ENCODE results near the gene SLC9C1. TPM values are rescaled to one million over a fixed set of nuclear protein-coding genes. Genes with fewer than 3 reads are reported as not detected.

The SLC9C1 gene
- total and polyA plus RNA-seq, 9 of the 15 experiments (the other 6 are each of a cell fraction or from before 2014, with no cell fraction given), result not detected

GRCh38 chr3:112101916-112102315 is 192.1 kb downstream of the SLC9C1 start:
- in situ Hi-C loops (cut with MboI), result loop anchor here (25.0 kb wide), 1 partner anchor 410 kb away; no protein-coding TSS in a partner anchor

More at GRCh38 chr3:112101916-112102315, 192.1 kb downstream of the SLC9C1 start:
- DNase-seq (ENCODE audit: extremely low read depth in 1 of 4, low spot score in 3 of 4), result no peak
- H3K27ac ChIP-seq (ENCODE audit: extremely low read depth, low read depth, low read length), result no peak overlapping the region
- H3K9me1 ChIP-seq (ENCODE audit: control insufficient read depth, insufficient read depth, low read length), result no peaks in the 10 kb centered on the region
- H3K79me2 ChIP-seq (ENCODE audit: control insufficient read depth, insufficient read depth, low read length), result no peaks in the 10 kb centered on the region
- no peaks in the 10 kb centered on the region for H3K9me3 ChIP-seq (replicated peaks; ENCODE audit: control insufficient read depth, insufficient read depth, low read depth, low read length)
- no peak for FAIRE-seq
- no peak overlapping the region for H3K4me2 ChIP-seq (ENCODE audit: insufficient read depth, low read length)
- intact Hi-C loops (cut with micrococcal nuclease), result no loop called here
- no peaks in the 10 kb centered on the region for H3K27me3 ChIP-seq (ENCODE audit: control insufficient read depth in 2 of 2, insufficient read depth in 2 of 2, low read length in 2 of 2)
- no peak overlapping the region for H2AFZ ChIP-seq (ENCODE audit: low read depth, low read length)
- H3K9ac ChIP-seq (ENCODE audit: insufficient read depth in 1 of 2, low read depth in 2 of 2, low read length in 2 of 2), result no peak overlapping the region
- no peaks in the 10 kb centered on the region for H3K36me3 ChIP-seq (ENCODE audit: control insufficient read depth, insufficient read depth, low read length)
- TF ChIP-seq TEAD4 (IDR thresholded peaks at IDR 0.05; ENCODE audit: low read length) (no peak), TEAD4 (CRISPR knock-in tag; IDR thresholded peaks at IDR 0.05; ENCODE audit: borderline replicate concordance) (no peak), SNAPC5 (CRISPR knock-in tag; IDR thresholded peaks at IDR 0.05) (no peak), SREBF2 (CRISPR knock-in tag; IDR thresholded peaks at IDR 0.05) (no peak), ZNF57 (CRISPR knock-in tag; IDR thresholded peaks at IDR 0.05) (no peak), MXD1 (CRISPR knock-in tag; IDR thresholded peaks at IDR 0.05; ENCODE audit: borderline replicate concordance, poor library complexity, severe bottlenecking) (no peak), ATF4 (CRISPR knock-in tag; IDR thresholded peaks at IDR 0.05) (no peak), CXXC5 (CRISPR knock-in tag; IDR thresholded peaks at IDR 0.05) (no peak)
- no peak overlapping the region for H3K4me3 ChIP-seq
- ChIA-PET POLR2A (no interaction called here), CTCF (ENCODE audit: low intra/inter-chr PET ratio) (no interaction called here)
- no TSS peak for BruUV-seq (replicated peaks)
- no peaks in the 10 kb centered on the region for H4K20me1 ChIP-seq (replicated peaks; ENCODE audit: control insufficient read depth, insufficient read depth, low read length)
- ATAC-seq, result no peak
- WGBS (ENCODE audit: insufficient coverage, low coverage, missing lambda C conversion rate), result no CpG with 5 or more reads among the region's 2 CpGs
- H3K4me1 ChIP-seq (replicated peaks in 1 of 2; ENCODE audit: control insufficient read depth in 2 of 2, insufficient read depth in 2 of 2, low read length in 2 of 2), result no peaks in the 10 kb centered on the region
